GM12864 (cell line): ENCODE data around the gene GGA2.
"Not testable (repeated sequence)": the region's sequence is repeated elsewhere in the genome, so short reads cannot be mapped to it uniquely, and the experiment has no call there.

Experiments
- DNase-seq: peaks from one replicate; pipeline ENCODE4 v3.0.0-alpha.2; 2011; ENCODE audit warnings: low read depth
- H3K4me3 ChIP-seq: 2 replicates; pipeline ENCODE4 v1.5.1; 2011; ENCODE audit warnings: mild to moderate bottlenecking, low read depth, low read length, control low read depth
- TF ChIP-seq, protein P1 (sequence below): IDR thresholded peaks from 2 replicates; pipeline ENCODE4 v1.5.1; 2011; ENCODE audit warnings: low read depth, mild to moderate bottlenecking, moderate library complexity, low read length, control low read depth, inconsistent platforms; ENCODE audit errors: missing control alignments

The GGA2 gene

DNA sequence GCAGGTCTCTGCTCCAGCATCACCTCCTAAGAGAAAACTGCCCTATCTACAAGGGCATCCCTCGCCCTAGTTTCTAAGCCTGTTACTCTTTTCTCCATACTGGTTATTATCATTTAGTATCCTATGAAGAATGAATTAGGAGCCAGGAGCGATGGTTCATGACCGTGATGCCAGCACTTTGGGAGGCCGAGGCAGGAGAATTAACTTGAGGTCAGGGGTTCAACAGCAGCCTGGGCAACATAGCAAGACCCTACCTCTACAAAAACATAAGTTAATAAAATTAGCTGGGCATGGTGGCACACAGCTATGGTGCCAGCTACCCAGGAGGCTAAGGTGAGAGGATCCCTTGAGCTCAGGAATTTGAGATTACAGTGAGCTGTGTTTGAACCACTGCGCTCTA, 39.6 kb upstream of the GGA2 start:
- TF ChIP-seq, protein P1, sequence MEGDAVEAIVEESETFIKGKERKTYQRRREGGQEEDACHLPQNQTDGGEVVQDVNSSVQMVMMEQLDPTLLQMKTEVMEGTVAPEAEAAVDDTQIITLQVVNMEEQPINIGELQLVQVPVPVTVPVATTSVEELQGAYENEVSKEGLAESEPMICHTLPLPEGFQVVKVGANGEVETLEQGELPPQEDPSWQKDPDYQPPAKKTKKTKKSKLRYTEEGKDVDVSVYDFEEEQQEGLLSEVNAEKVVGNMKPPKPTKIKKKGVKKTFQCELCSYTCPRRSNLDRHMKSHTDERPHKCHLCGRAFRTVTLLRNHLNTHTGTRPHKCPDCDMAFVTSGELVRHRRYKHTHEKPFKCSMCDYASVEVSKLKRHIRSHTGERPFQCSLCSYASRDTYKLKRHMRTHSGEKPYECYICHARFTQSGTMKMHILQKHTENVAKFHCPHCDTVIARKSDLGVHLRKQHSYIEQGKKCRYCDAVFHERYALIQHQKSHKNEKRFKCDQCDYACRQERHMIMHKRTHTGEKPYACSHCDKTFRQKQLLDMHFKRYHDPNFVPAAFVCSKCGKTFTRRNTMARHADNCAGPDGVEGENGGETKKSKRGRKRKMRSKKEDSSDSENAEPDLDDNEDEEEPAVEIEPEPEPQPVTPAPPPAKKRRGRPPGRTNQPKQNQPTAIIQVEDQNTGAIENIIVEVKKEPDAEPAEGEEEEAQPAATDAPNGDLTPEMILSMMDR: no peak
- H3K4me3 ChIP-seq: no peak overlapping the region
- DNase-seq: no peak

DNA sequence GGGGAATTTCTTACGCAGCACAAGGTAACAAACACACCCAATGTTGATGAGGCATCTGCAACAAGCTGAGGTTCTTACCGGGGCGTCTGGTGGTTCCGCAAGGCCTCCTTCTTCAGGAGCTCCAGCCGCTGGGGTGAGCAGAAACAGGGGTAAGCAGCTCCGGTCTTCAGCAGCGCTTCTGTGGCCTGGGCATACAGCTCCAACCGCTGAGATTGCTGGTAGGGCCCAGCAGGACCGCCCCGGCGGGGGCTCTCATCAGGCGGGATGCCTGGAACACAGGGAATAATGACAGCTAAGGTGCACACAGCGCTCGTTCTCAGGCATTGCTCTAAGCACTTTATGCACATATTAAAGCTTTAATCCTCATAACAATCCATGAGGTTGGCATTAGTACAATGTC, 34.1 kb upstream of the GGA2 start:
- H3K4me3 ChIP-seq: no peak overlapping the region
- TF ChIP-seq, protein P1: no peak
- DNase-seq: no peak

DNA sequence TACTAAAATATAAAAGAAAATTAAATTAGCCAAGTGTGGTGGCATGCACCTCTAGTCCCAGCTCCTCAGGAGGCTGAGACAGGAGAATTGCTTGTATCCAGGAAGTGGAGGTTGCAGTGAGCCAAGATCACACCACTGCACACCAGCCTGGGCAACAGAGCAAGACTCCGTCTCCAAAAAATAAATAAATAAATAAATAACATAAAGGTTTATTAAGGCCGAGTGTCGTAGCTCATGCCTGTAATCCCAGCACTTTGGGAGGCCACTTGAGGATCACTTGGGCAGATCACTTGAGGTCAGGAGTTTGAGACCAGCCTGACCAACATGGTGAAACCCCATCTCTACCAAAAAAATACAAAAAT, 30.5 kb upstream of the GGA2 start:
- H3K4me3 ChIP-seq, DNase-seq: not testable (repeated sequence)

DNA sequence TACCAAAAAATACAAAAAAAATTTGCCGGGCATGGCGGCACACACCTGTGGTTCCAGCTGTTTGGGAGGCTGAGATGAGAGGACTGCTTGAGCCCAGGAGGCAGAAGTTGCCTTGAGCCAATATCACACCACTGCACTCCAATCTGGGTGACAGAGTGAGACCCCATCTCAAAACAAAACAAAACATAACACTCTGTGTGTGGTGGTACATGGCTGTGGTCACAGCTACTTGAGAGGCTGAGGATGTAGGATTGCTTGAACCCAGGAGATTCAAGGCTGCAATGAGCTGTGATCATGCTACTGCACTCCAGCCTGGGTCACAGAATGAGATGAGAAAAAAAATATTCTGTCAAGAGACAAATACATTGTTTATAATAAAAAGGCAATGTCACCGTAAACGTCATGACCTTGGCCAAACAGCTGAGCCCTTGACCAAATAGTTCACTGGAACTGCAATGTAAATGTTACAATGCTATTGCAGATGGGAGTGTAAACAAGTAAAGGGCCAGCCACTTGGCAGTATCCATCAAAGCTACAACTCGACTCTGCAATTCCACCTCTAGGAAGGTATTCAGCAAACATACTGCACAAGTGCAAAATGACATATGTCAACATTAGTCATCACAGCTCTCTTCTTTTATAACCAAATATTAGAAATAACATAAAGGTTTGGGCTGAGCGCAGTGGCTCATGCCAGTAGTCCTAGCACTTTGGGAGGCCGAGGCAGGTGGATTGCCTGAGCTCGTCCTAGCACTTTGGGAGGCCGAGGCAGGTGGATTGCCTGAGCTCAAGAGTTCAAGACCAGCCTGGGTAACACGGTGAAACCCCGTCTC, 29.9 kb upstream of the GGA2 start:
- DNase-seq: no peak
- TF ChIP-seq, protein P1: no peak
- no peak overlapping the region for H3K4me3 ChIP-seq

DNA sequence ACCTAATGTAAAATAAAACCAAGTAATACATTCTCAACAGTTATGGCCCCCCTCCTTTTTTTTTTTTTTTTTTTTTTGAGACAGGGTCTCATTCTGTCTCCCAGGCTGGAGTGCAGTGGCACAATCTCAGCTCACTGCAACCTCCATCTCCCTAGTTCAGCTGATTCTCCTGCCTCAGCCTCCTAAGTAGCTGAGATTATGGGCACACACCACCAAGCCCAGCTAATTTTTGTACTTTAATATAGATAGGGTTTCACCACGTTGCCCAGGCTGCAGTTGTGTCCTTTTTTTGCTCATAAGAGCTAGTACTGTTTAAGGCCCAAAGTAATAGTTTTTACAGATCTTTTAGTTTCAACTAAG, 28.6 kb upstream of the GGA2 start:
- TF ChIP-seq, protein P1: no peak
- DNase-seq: no peak

DNA sequence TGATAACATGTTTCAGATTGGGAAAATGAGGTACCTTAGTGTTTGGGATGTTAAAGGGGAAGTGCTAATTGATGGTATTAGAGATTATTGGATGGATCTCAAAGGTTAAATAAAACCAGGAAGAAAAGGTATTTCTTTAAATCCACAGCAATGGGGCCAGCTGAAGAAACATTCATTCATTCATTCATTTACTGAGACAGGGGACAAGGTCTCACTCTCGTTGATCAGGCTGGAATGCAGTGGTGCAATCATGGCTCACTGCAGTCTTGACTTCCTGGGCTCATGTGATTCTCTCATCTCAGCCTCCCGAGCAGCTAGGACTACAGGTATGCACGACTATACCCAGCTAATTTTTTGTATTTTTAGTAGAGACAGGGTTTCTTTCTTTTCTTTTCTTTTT, 27.1 kb upstream of the GGA2 start:
- no peak overlapping the region for H3K4me3 ChIP-seq
- TF ChIP-seq, protein P1: no peak
- DNase-seq: no peak

More for the DNA sequence above, 28.6 kb upstream of the GGA2 start:
- H3K4me3 ChIP-seq: no peak overlapping the region

DNA sequence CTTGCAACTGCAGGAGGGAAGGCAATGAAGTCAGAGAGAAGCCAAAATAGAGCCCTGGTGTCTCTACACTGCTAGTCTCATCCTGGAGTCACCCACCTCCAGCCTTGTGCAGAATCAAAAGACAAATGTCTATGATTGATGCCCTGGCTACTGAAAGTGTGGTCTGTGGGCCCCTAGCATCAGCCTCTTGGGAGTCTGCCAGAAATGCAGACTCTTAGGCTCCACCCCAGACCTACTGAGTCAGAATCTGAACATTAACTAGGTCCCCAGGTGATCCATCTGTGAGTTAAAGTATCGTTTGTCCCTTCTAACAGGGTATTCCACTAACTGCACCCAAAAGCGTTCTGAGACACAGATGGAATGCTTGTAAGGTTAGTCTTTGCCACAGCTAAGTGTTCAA, 25.6 kb upstream of the GGA2 start:
- no peak for DNase-seq
- TF ChIP-seq, protein P1: no peak
- no peak overlapping the region for H3K4me3 ChIP-seq
